CD8-positive, alpha-beta memory T cell (primary cell): ENCODE measurements around the gene RGCC. TPM values are rescaled to one million over a fixed set of nuclear protein-coding genes. Genes with fewer than 3 reads are reported as not detected.

Experiments used
- CTCF ChIA-PET: fragments of 350-600 bp; sonication (Branson Sonifier 250); formaldehyde crosslinking; loops from one replicate; lab custom pipeline; 2021; ENCODE audit warnings: antibody characterized with exemption; lab: Charles Lee
- POLR2A ChIA-PET: fragments of 350-600 bp; sonication (Branson Sonifier 250); formaldehyde crosslinking; loops from one replicate; lab custom pipeline; 2021; ENCODE audit warnings: antibody characterized with exemption; lab: Charles Lee
- DNase-seq, 5 donors: peaks; one replicate each; pipeline versions ENCODE4 v3.0.0 to v3.0.0-alpha.2; 2020 to 2022; ENCODE audit warnings: mixed read lengths in 1 of 5
- H3K27ac ChIP-seq: one replicate; pipeline ENCODE4 v1.7.0; 2013; ENCODE audit warnings: low read depth, mild to moderate bottlenecking, low read length, moderate library complexity
- H3K27me3 ChIP-seq: 2 replicates; pipeline ENCODE4 v1.7.0; 2013; ENCODE audit warnings: low read length, mild to moderate bottlenecking; ENCODE audit not compliant: insufficient read depth, poor library complexity, severe bottlenecking
- H3K36me3 ChIP-seq: 2 replicates; pipeline ENCODE4 v1.7.0; 2013; ENCODE audit warnings: mild to moderate bottlenecking, low read length, moderate library complexity; ENCODE audit not compliant: insufficient read depth
- H3K4me1 ChIP-seq: 2 replicates; pipeline ENCODE4 v1.7.0; 2013; ENCODE audit warnings: mild to moderate bottlenecking, low read length, moderate library complexity; ENCODE audit not compliant: insufficient read depth
- H3K4me3 ChIP-seq: 2 replicates; pipeline ENCODE4 v1.7.0; 2013; ENCODE audit warnings: mild to moderate bottlenecking, low read length
- H3K9me3 ChIP-seq: 2 replicates; pipeline ENCODE4 v1.7.0; 2013; ENCODE audit warnings: mild to moderate bottlenecking, low read length
- H3K27ac Mint-ChIP-seq, 8 donors: one replicate each; pipeline ENCODE4 v1.8.0; 2020 to 2021; ENCODE audit warnings: mixed read lengths in 8 of 8, mild to moderate bottlenecking in 6 of 8, inconsistent platforms in 3 of 8, moderate library complexity in 3 of 8
- H3K27me3 Mint-ChIP-seq, 2 donors: one replicate each; pipeline ENCODE4 v1.8.0; 2020 to 2021; ENCODE audit warnings: mixed read lengths in 2 of 2, mild to moderate bottlenecking in 1 of 2, moderate library complexity in 1 of 2
- H3K36me3 Mint-ChIP-seq, 3 donors: one replicate each; pipeline ENCODE4 v1.8.0; 2020 to 2021; ENCODE audit warnings: mixed read lengths in 3 of 3, inconsistent platforms in 1 of 3, mild to moderate bottlenecking in 1 of 3
- H3K4me1 Mint-ChIP-seq, 3 donors: one replicate each; pipeline ENCODE4 v1.8.0; 2020 to 2021; ENCODE audit warnings: mixed read lengths in 3 of 3, inconsistent platforms in 1 of 3, mild to moderate bottlenecking in 1 of 3
- H3K4me3 Mint-ChIP-seq, 7 donors: one replicate each; pipeline ENCODE4 v1.8.0; 2020 to 2021; ENCODE audit warnings: mixed read lengths in 7 of 7, mild to moderate bottlenecking in 6 of 7, moderate library complexity in 4 of 7, inconsistent platforms in 2 of 7
- H3K9me3 Mint-ChIP-seq, 5 donors: one replicate each; pipeline ENCODE4 v1.8.0; 2020 to 2022; ENCODE audit warnings: mixed read lengths in 5 of 5, mild to moderate bottlenecking in 3 of 5, moderate library complexity in 2 of 5, inconsistent platforms in 1 of 5
- polyA plus RNA-seq: library from polyadenylated mRNA; unstranded; fragments of 300-500 nt; fragmentation: Illumina TruSeq; gene quantifications from one replicate; pipeline ENCODE4 v1.2.3, GENCODE V29; 2021
- total RNA-seq, 2 experiments: library from RNA; stranded (reverse); gene quantifications; one replicate each; pipeline ENCODE4 v1.2.3, GENCODE V29; 2021

Gene RGCC
- total and polyA plus RNA-seq, 3 experiments from 2014 or later: 83.0 to 110 (median 107) TPM

- Mint-ChIP-seq H3K27me3 (peaks cover 0 to 12% of the 10 kb centered on the region in 2 donors), H3K9me3 (no peaks in the 10 kb centered on the region), H3K36me3 (peaks cover 29 to 79% (median 35%) of the 10 kb centered on the region in 3 donors), H3K4me3 (peak overlapping the region in 2 of 7 donors; percentile 20 to 90), H3K4me1 (peaks cover 68 to 81% (median 73%) of the 10 kb centered on the region in 3 donors), H3K27ac (peak overlapping the region; percentile 93 to 99 (median 97))
- Histone ChIP-seq H3K4me3 (no peak overlapping the region), H3K36me3 (peaks cover 35% of the 10 kb centered on the region), H3K4me1 (peaks cover 78% of the 10 kb centered on the region), H3K9me3 (no peaks in the 10 kb centered on the region), H3K27me3 (no peaks in the 10 kb centered on the region), H3K27ac (no peak overlapping the region)
- ChIA-PET POLR2A (no interaction called here), CTCF (interaction anchor here (3.0 kb wide), 1 partner anchor 9 kb away, joined by 15 read pairs; the partner anchor contains the start of gene RGCC)
- no peak for DNase-seq
Measured at GRCh38 chr13:41467425-41467945, 10.1 kb downstream of the RGCC start.

- no peaks in the 10 kb centered on the region for H3K9me3 ChIP-seq
Measured at GRCh38 chr13:41468631-41469030, 11.3 kb downstream of the RGCC start.

GRCh38 chr13:41470196-41470595 is 12.8 kb downstream of the RGCC start:
- H3K9me3 Mint-ChIP-seq: no peaks in the 10 kb centered on the region
- ChIA-PET CTCF (interaction anchor here (1.0 to 3.1 kb wide), 2 partner anchors 11 to 17 kb away, joined by 7 to 15 read pairs; no protein-coding TSS in a partner anchor), POLR2A (no interaction called here)
- Histone ChIP-seq H3K9me3 (no peaks in the 10 kb centered on the region), H3K4me1 (peaks cover 52% of the 10 kb centered on the region), H3K27ac (no peak overlapping the region), H3K4me3 (no peak overlapping the region), H3K27me3 (no peaks in the 10 kb centered on the region), H3K36me3 (peaks cover 35% of the 10 kb centered on the region)
- peaks cover 47 to 65% (median 56%) of the 10 kb centered on the region in 3 donors for H3K4me1 Mint-ChIP-seq
- H3K27ac Mint-ChIP-seq: peak overlapping the region in 4 of 8 donors; percentile 72 to 93 (median 80)
- peak in 2 of 5 donors; percentile 5 to 43 for DNase-seq
- H3K27me3 Mint-ChIP-seq: peaks cover 0 to 5% of the 10 kb centered on the region in 2 donors
- H3K36me3 Mint-ChIP-seq: peaks cover 40 to 66% (median 44%) of the 10 kb centered on the region in 3 donors
- peak overlapping the region in 1 of 7 donors; percentile 27 for H3K4me3 Mint-ChIP-seq

More at GRCh38 chr13:41468631-41469030, 11.3 kb downstream of the RGCC start:
- Mint-ChIP-seq H3K27ac (peak overlapping the region; percentile 58 to 98 (median 90)), H3K36me3 (peaks cover 37 to 77% (median 42%) of the 10 kb centered on the region in 3 donors), H3K4me3 (no peak overlapping the region), H3K27me3 (peaks cover 0 to 7% of the 10 kb centered on the region in 2 donors), H3K4me1 (peaks cover 63 to 76% (median 67%) of the 10 kb centered on the region in 3 donors), H3K9me3 (no peaks in the 10 kb centered on the region)
- H3K4me1 ChIP-seq: peaks cover 68% of the 10 kb centered on the region
- H3K27me3 ChIP-seq: no peaks in the 10 kb centered on the region
- H3K4me3 ChIP-seq: no peak overlapping the region
- ChIA-PET POLR2A (no interaction called here), CTCF (interaction anchor here (3.0 kb wide), 1 partner anchor 10 kb away, joined by 15 read pairs; the partner anchor contains the start of gene RGCC)
- peak in 1 of 5 donors; percentile 7 for DNase-seq
- peaks cover 35% of the 10 kb centered on the region for H3K36me3 ChIP-seq
- no peak overlapping the region for H3K27ac ChIP-seq

GRCh38 chr13:41471785-41472184 is 14.4 kb downstream of the RGCC start:
- Mint-ChIP-seq H3K4me1 (peaks cover 31 to 55% (median 42%) of the 10 kb centered on the region in 3 donors), H3K9me3 (no peaks in the 10 kb centered on the region), H3K4me3 (no peak overlapping the region), H3K36me3 (peaks cover 39 to 55% (median 44%) of the 10 kb centered on the region in 3 donors), H3K27ac (peak overlapping the region in 4 of 8 donors; percentile 21 to 44 (median 38)), H3K27me3 (no peaks in the 10 kb centered on the region)
- Histone ChIP-seq H3K27ac (no peak overlapping the region), H3K27me3 (no peaks in the 10 kb centered on the region), H3K36me3 (peaks cover 35% of the 10 kb centered on the region), H3K4me3 (no peak overlapping the region), H3K4me1 (peaks cover 37% of the 10 kb centered on the region), H3K9me3 (no peaks in the 10 kb centered on the region)
- DNase-seq: no peak
- POLR2A ChIA-PET: no interaction called here
- CTCF ChIA-PET: interaction anchor here (3.1 kb wide), 1 partner anchor 13 kb away, joined by 15 read pairs; no protein-coding TSS in a partner anchor

GRCh38 chr13:41487222-41487621 is 29.9 kb downstream of the RGCC start:
- no peak overlapping the region for H3K27ac ChIP-seq
- H3K4me1 ChIP-seq: peaks cover 37% of the 10 kb centered on the region
- no peaks in the 10 kb centered on the region for H3K36me3 ChIP-seq
- CTCF ChIA-PET: interaction anchor here (2.3 kb wide), 1 partner anchor 16 kb away, joined by 7 read pairs; no protein-coding TSS in a partner anchor
- peaks cover 4% of the 10 kb centered on the region for H3K9me3 ChIP-seq
- POLR2A ChIA-PET: interaction anchor here (0.6 to 2.2 kb wide), 2 partner anchors 22 to 350 kb away, joined by 7 to 15 read pairs; no protein-coding TSS in a partner anchor
- Mint-ChIP-seq H3K4me3 (no peak overlapping the region), H3K27ac (peak overlapping the region in 1 of 8 donors; percentile 29), H3K36me3 (peaks cover 0 to 21% (median 11%) of the 10 kb centered on the region in 3 donors), H3K9me3 (peaks cover 9 to 14% (median 11%) of the 10 kb centered on the region in 5 donors), H3K27me3 (no peaks in the 10 kb centered on the region), H3K4me1 (peaks cover 23 to 27% (median 25%) of the 10 kb centered on the region in 3 donors)
- no peaks in the 10 kb centered on the region for H3K27me3 ChIP-seq
- no peak for DNase-seq
- no peak overlapping the region for H3K4me3 ChIP-seq

GRCh38 chr13:41488124-41488523 is 30.8 kb downstream of the RGCC start:
- peaks cover 4% of the 10 kb centered on the region for H3K9me3 ChIP-seq
- H3K27me3 ChIP-seq: no peaks in the 10 kb centered on the region
- peaks cover 0 to 17% (median 9%) of the 10 kb centered on the region in 3 donors for H3K36me3 Mint-ChIP-seq
- CTCF ChIA-PET: interaction anchor here (1.5 kb wide), 1 partner anchor 29 kb away, joined by 4 read pairs; no protein-coding TSS in a partner anchor
- peak overlapping the region in 6 of 7 donors; percentile 44 to 73 (median 52) for H3K4me3 Mint-ChIP-seq
- POLR2A ChIA-PET: interaction anchor here (2.2 kb wide), 1 partner anchor 23 kb away, joined by 15 read pairs; no protein-coding TSS in a partner anchor
- no peaks in the 10 kb centered on the region for H3K36me3 ChIP-seq
- peak in 1 of 5 donors; percentile 49 for DNase-seq
- H3K4me3 ChIP-seq: peak overlapping the region; percentile 33
- no peaks in the 10 kb centered on the region for H3K27me3 Mint-ChIP-seq
- H3K9me3 Mint-ChIP-seq: peaks cover 4 to 12% (median 8%) of the 10 kb centered on the region in 5 donors
- H3K27ac ChIP-seq: no peak overlapping the region
- peaks cover 32 to 36% (median 34%) of the 10 kb centered on the region in 3 donors for H3K4me1 Mint-ChIP-seq
- H3K4me1 ChIP-seq: peaks cover 46% of the 10 kb centered on the region
- H3K27ac Mint-ChIP-seq: peak overlapping the region; percentile 14 to 91 (median 70)

GRCh38 chr13:41490371-41491015 is 33.1 kb downstream of the RGCC start:
- H3K27me3 Mint-ChIP-seq: no peaks in the 10 kb centered on the region
- no peak for DNase-seq
- H3K4me3 Mint-ChIP-seq: peak overlapping the region in 1 of 7 donors; percentile 21
- Histone ChIP-seq H3K27ac (no peak overlapping the region), H3K27me3 (no peaks in the 10 kb centered on the region), H3K9me3 (peaks cover 4% of the 10 kb centered on the region), H3K36me3 (no peaks in the 10 kb centered on the region), H3K4me1 (peaks cover 69% of the 10 kb centered on the region), H3K4me3 (no peak overlapping the region)
- peaks cover 0 to 8% (median 6%) of the 10 kb centered on the region in 3 donors for H3K36me3 Mint-ChIP-seq
- H3K4me1 Mint-ChIP-seq: peaks cover 49 to 56% (median 50%) of the 10 kb centered on the region in 3 donors
- peak overlapping the region; percentile 21 to 98 (median 67) for H3K27ac Mint-ChIP-seq
- ChIA-PET CTCF (interaction anchor here (1.5 kb wide), 1 partner anchor 9 kb away, joined by 4 read pairs; no protein-coding TSS in a partner anchor), POLR2A (interaction anchor here (0.7 to 1.7 kb wide), 2 partner anchors 25 to 29 kb away, joined by 3 to 5 read pairs; no protein-coding TSS in a partner anchor)
- peaks cover 0 to 12% (median 5%) of the 10 kb centered on the region in 5 donors for H3K9me3 Mint-ChIP-seq
